ENCODE results near the gene PBXIP1. TPM values are rescaled to one million over a fixed set of nuclear protein-coding genes. Genes with fewer than 3 reads are reported as not detected.

The PBXIP1 gene
- total RNA-seq, 2 experiments from 2014 or later = 23.8 to 37.7 TPM

DNA sequence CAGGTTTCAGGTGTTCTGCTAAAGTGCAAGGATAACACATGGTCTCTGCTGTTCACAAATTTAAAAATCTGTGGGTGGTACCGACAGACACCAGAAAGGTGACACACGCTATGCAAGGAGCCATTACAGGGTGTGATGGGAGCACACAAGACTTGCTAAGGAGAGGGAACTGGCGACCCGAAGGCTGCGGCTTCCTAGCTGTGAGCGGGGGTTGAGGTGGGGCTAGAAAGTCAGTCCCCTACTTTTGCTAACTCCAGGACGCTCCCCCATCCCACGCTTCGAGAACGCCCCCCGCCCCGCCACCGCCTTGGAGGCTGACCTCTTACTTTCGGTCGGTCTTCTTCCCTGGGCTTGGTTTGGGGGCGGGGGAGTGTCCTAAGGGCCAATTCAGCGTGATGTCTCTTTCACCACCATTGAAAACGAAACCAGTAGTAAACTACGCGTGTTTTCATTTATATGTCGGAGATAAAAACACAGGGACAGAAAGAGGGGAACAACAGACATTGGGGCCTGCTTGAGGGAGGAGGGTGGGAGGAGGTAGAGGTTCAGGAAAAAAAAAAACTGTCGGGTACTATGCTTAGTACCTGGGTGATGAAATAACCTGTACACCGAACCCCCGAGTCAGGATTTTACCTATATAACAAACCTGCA lies 19.6 kb upstream of the PBXIP1 start:
- H2AFZ ChIP-seq (ENCODE audit: low read length) = no peak overlapping the region
- H3K4me3 ChIP-seq (ENCODE audit: low read depth, low read length, poor library complexity, severe bottlenecking) = peak overlapping the region; percentile 83
- peaks cover 52% of the 10 kb centered on the region for H3K36me3 ChIP-seq (ENCODE audit: insufficient read depth, low read length)
- H3K4me1 ChIP-seq (ENCODE audit: insufficient read depth, low read length, poor library complexity, severe bottlenecking) = peaks cover 48% of the 10 kb centered on the region
- no peaks in the 10 kb centered on the region for H3K9me3 ChIP-seq (ENCODE audit: low read length)
- no TSS peak for BruUV-seq (replicated peaks)
- no peak for TF ChIP-seq EZH2phosphoT487 (IDR thresholded peaks at IDR 0.05; ENCODE audit: borderline replicate concordance, low read depth, low read length)
- TF ChIP-seq, protein P1, sequence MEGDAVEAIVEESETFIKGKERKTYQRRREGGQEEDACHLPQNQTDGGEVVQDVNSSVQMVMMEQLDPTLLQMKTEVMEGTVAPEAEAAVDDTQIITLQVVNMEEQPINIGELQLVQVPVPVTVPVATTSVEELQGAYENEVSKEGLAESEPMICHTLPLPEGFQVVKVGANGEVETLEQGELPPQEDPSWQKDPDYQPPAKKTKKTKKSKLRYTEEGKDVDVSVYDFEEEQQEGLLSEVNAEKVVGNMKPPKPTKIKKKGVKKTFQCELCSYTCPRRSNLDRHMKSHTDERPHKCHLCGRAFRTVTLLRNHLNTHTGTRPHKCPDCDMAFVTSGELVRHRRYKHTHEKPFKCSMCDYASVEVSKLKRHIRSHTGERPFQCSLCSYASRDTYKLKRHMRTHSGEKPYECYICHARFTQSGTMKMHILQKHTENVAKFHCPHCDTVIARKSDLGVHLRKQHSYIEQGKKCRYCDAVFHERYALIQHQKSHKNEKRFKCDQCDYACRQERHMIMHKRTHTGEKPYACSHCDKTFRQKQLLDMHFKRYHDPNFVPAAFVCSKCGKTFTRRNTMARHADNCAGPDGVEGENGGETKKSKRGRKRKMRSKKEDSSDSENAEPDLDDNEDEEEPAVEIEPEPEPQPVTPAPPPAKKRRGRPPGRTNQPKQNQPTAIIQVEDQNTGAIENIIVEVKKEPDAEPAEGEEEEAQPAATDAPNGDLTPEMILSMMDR (conservative IDR thresholded peaks at IDR 0.05; ENCODE audit: low read length) = no peak
- peaks cover 15% of the 10 kb centered on the region; the same call in 1 of the 2 replicates for H4K20me1 ChIP-seq (ENCODE audit: insufficient read depth, low read length)
- ChIA-PET CTCF (ENCODE audit: unreplicated experiment) (no interaction called here), POLR2A (no interaction called here)
- peak; percentile 50 for DNase-seq (ENCODE audit: low spot score)
- H3K4me2 ChIP-seq (ENCODE audit: low read length) = peak overlapping the region; percentile 83
- H3K9me2 ChIP-seq (ENCODE audit: insufficient read depth, low read length) = no peaks in the 10 kb centered on the region
- intact Hi-C loops (cut with micrococcal nuclease; ENCODE audit: unreplicated experiment) = loop anchor here (1.0 kb wide), 1 partner anchor 8 kb away; the partner anchor contains the start of gene FLAD1
- H3K27ac ChIP-seq (ENCODE audit: low read depth, low read length, poor library complexity, severe bottlenecking) = peak overlapping the region; percentile 89
- H3K79me2 ChIP-seq (ENCODE audit: insufficient read depth, low read depth, low read length) = peaks cover 72% of the 10 kb centered on the region

DNA sequence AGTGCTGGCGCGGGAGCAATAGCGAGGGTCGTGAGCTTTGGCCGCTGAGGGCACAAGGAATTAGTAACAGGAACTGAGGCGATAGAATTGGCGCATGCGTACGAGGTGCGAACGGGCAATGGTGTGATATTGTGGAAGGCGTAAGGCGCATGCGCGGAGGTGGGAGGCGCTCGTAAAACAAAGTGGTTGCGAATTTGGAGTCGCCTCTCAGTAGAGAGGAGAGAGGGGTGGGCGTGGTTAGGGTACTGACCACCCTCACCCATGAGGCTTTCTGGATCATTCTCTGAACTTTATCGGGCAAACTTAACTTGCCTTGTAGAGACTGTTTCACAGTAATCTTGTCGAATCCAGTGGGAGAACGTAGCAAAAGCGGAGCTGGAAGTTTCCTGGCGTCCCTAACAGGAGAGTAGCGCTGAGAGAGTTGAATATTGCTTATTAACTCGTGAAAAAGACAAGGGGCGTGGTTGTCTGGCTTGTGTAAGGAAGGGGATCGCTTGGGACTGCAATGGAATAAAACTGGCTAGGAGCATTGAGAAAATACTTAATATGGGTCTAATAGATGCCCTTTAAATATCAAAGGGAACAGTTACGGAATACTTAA lies 19.0 kb upstream of the PBXIP1 start:
- BruUV-seq (replicated peaks) = TSS peak; percentile 55
- Histone ChIP-seq H3K4me3 (ENCODE audit: low read depth, low read length, poor library complexity, severe bottlenecking) (peak overlapping the region; percentile 83), H3K36me3 (ENCODE audit: insufficient read depth, low read length) (peaks cover 49% of the 10 kb centered on the region), H3K79me2 (ENCODE audit: insufficient read depth, low read depth, low read length) (peaks cover 72% of the 10 kb centered on the region), H3K9me2 (ENCODE audit: insufficient read depth, low read length) (no peaks in the 10 kb centered on the region), H3K4me1 (ENCODE audit: insufficient read depth, low read length, poor library complexity, severe bottlenecking) (peaks cover 52% of the 10 kb centered on the region), H3K27ac (ENCODE audit: low read depth, low read length, poor library complexity, severe bottlenecking) (peak overlapping the region; percentile 89), H2AFZ (ENCODE audit: low read length) (no peak overlapping the region; the same call in 1 of the 2 replicates), H4K20me1 (ENCODE audit: insufficient read depth, low read length) (peaks cover 15% of the 10 kb centered on the region; the same call in 1 of the 2 replicates), H3K4me2 (ENCODE audit: low read length) (peak overlapping the region; percentile 83), H3K9me3 (ENCODE audit: low read length) (no peaks in the 10 kb centered on the region)
- CTCF ChIA-PET (ENCODE audit: unreplicated experiment) = no interaction called here
- intact Hi-C loops (cut with micrococcal nuclease; ENCODE audit: unreplicated experiment) = loop anchor here (1.0 kb wide), 3 partner anchors 8 to 24 kb away; partner anchors contain the start of genes FLAD1 and PYGO2
- POLR2A ChIA-PET = interaction anchor here (0.5 to 0.8 kb wide), 3 partner anchors 47 to 114 kb away, joined by 3 read pairs; no protein-coding TSS in a partner anchor
- peak; percentile 98 for DNase-seq (ENCODE audit: low spot score)
- no peak for TF ChIP-seq EZH2phosphoT487 (IDR thresholded peaks at IDR 0.05; ENCODE audit: borderline replicate concordance, low read depth, low read length)

DNA sequence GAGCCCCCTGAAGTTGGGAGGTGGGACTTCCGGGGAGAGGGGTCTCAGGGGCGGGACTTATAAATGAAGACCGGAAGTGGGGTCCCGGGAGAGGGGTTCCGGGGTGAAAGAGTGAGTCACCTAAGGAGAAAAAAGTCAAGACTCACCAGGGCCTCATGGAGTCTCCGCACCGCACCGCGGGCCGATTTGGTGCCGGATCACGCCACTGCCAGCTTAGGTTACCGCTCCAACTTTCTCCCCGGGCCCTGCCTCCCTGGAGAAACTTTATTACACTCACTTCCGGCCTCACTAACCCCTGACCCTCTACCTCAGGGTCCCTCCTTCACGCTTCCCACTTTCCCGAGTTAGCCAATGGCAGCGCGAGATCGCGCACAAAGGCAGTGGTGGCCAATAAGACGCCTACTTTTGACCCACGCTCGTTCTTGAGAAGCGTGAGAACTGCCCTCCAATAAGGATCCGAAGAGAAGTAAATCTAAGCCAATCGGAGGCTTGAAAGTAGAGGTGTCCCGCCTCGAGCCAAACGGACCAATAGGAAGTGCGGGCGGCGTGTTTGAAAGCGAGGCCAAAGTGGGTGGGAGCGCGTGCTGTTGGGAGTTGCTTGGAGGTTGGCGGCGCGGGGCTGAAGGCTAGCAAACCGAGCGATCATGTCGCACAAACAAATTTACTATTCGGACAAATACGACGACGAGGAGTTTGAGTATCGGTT lies 18.4 kb upstream of the PBXIP1 start, which contains the start of gene CKS1B:
CKS1B (plus strand) TSS at position 580 of the 706 bp plus-strand sequence; CDS start at position 645, 65 bp downstream.
- peak; percentile 100 for DNase-seq (ENCODE audit: low spot score)
- Histone ChIP-seq H3K9me3 (ENCODE audit: low read length) (no peaks in the 10 kb centered on the region), H3K36me3 (ENCODE audit: insufficient read depth, low read length) (peaks cover 50% of the 10 kb centered on the region), H3K4me3 (ENCODE audit: low read depth, low read length, poor library complexity, severe bottlenecking) (peak within 1 kb of the TSS; percentile 83), H3K79me2 (ENCODE audit: insufficient read depth, low read depth, low read length) (peaks cover 72% of the 10 kb centered on the region), H3K4me1 (ENCODE audit: insufficient read depth, low read length, poor library complexity, severe bottlenecking) (peaks cover 52% of the 10 kb centered on the region), H3K27ac (ENCODE audit: low read depth, low read length, poor library complexity, severe bottlenecking) (peak within 1 kb of the TSS; percentile 89), H2AFZ (ENCODE audit: low read length) (peak within 1 kb of the TSS; percentile 20; the same call in 1 of the 2 replicates), H3K9me2 (ENCODE audit: insufficient read depth, low read length) (no peaks in the 10 kb centered on the region), H4K20me1 (ENCODE audit: insufficient read depth, low read length) (peaks cover 15% of the 10 kb centered on the region; the same call in 1 of the 2 replicates), H3K4me2 (ENCODE audit: low read length) (peak within 1 kb of the TSS; percentile 86)
- no peak for TF ChIP-seq EZH2phosphoT487 (IDR thresholded peaks at IDR 0.05; ENCODE audit: borderline replicate concordance, low read depth, low read length)
- TF ChIP-seq, protein P1 (conservative IDR thresholded peaks at IDR 0.05; ENCODE audit: low read length) = no peak
- BruUV-seq (replicated peaks) = no TSS peak
- intact Hi-C loops (cut with micrococcal nuclease; ENCODE audit: unreplicated experiment) = loop anchor here (1.0 kb wide), 2 partner anchors 13 to 25 kb away; partner anchors contain the start of gene PYGO2
- POLR2A ChIA-PET = interaction anchor here (0.5 to 1.7 kb wide), 10 partner anchors 16 to 338 kb away, joined by 3 to 6 read pairs (median 3); partner anchors contain the start of genes EFNA4, KCNN3, LENEP and PBXIP1
- CTCF ChIA-PET (ENCODE audit: unreplicated experiment) = no interaction called here

All from OCI-LY7 (cell line).